ENCODE data around the gene KLHL20.
"Not testable (repeated sequence)": the region's sequence is repeated elsewhere in the genome, so short reads cannot be mapped to it uniquely, and the experiment has no call there.

GRCh38 chr1:173701299-173701698, 13.5 kb upstream of the KLHL20 start:
- TF ChIP-seq FOS (IDR thresholded peaks at IDR 0.05; ENCODE audit: borderline replicate concordance, insufficient read depth, low read length); EZH2 (IDR thresholded peaks at IDR 0.05; ENCODE audit: borderline replicate concordance, low read depth, low read length, severe bottlenecking): not testable (repeated sequence)

Data from endothelial cell of umbilical vein (primary cell).